Measurements from ENCODE around the gene ALPI.

The ALPI gene

GRCh38 chr2:232486558-232487384 is 30.8 kb downstream of the ALPI start:
- DNase-seq, result no peak

- DNase-seq, result no peak
These were observed 31.6 kb downstream of the ALPI start, which contains the start of gene ECEL1 for GRCh38 chr2:232487385-232488096. ECEL1 (minus strand) TSS chr2:232487834; CDS start chr2:232486653, 1,181 bp downstream.

- no peak for DNase-seq
These were observed 32.3 kb downstream of the ALPI start for GRCh38 chr2:232488097-232488711.

GRCh38 chr2:232488721-232489300 is 32.9 kb downstream of the ALPI start:
- DNase-seq, result no peak

- DNase-seq, result no peak
These were observed 33.7 kb downstream of the ALPI start for GRCh38 chr2:232489516-232490220.

GRCh38 chr2:232490221-232491138 is 34.5 kb downstream of the ALPI start:
- DNase-seq, result peak; percentile 24

GRCh38 chr2:232491139-232491780 is 35.3 kb downstream of the ALPI start:
- DNase-seq, result no peak

- DNase-seq, result no peak
These were observed 36.4 kb downstream of the ALPI start for GRCh38 chr2:232492236-232492848.

- DNase-seq, result no peak
These were observed 37.2 kb downstream of the ALPI start for GRCh38 chr2:232492963-232493700.

- no peak for DNase-seq
These were observed 37.9 kb downstream of the ALPI start for GRCh38 chr2:232493701-232494474.

GRCh38 chr2:232494542-232494941 is 38.6 kb downstream of the ALPI start:
- DNase-seq, result no peak

GRCh38 chr2:232495292-232495691 is 39.3 kb downstream of the ALPI start:
- no peak for DNase-seq

GRCh38 chr2:232496501-232497270 is 40.7 kb downstream of the ALPI start:
- DNase-seq, result no peak

- no peak for DNase-seq
These were observed 41.4 kb downstream of the ALPI start for GRCh38 chr2:232497348-232497747.

GRCh38 chr2:232498452-232498851 is 42.5 kb downstream of the ALPI start:
- DNase-seq, result no peak

GRCh38 chr2:232501331-232501771 is 45.4 kb downstream of the ALPI start:
- no peak for DNase-seq

- no peak for DNase-seq
These were observed 45.9 kb downstream of the ALPI start for GRCh38 chr2:232501794-232502390.

GRCh38 chr2:232502511-232502910 is 46.6 kb downstream of the ALPI start:
- no peak for DNase-seq
